Measurements from ENCODE around the gene PHF2.
A peak's percentile ranks its signal among the peaks of the same experiment; 100 is the strongest.

PHF2 gene

DNA sequence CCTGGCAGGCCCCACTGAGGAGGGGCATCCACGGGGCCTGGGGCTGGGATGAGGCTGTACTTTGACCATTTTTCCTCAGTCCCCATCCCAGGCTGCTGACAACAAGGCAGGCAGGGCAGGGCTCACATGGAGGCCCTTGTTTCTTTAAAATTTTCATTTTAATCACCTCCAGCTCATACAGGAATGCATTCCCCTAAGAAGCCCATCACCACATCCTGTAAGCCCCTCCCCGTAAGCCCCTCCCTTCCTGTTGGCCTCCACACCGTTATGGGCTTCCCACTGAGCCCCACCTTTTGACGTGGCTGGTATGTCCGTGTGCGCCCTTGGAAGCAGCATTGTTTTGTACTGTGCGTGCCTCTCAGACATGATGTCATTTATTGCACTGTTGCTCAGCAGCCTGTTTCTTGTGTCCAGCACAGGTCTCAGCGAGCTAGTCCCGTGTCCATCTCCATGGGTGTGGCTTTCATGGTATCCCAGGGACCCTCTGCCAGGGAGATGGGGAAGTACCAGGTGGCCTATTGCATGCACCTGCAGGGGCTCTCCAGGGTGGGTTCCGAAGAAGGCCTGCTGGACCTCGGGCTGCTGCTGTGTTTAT is 22.4 kb downstream of the PHF2 start:
- TF ChIP-seq, protein P1, sequence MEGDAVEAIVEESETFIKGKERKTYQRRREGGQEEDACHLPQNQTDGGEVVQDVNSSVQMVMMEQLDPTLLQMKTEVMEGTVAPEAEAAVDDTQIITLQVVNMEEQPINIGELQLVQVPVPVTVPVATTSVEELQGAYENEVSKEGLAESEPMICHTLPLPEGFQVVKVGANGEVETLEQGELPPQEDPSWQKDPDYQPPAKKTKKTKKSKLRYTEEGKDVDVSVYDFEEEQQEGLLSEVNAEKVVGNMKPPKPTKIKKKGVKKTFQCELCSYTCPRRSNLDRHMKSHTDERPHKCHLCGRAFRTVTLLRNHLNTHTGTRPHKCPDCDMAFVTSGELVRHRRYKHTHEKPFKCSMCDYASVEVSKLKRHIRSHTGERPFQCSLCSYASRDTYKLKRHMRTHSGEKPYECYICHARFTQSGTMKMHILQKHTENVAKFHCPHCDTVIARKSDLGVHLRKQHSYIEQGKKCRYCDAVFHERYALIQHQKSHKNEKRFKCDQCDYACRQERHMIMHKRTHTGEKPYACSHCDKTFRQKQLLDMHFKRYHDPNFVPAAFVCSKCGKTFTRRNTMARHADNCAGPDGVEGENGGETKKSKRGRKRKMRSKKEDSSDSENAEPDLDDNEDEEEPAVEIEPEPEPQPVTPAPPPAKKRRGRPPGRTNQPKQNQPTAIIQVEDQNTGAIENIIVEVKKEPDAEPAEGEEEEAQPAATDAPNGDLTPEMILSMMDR (IDR thresholded peaks at IDR 0.05; ENCODE audit: insufficient read depth, low read depth, low read length, missing control alignments), result no peak
- DNase-seq (ENCODE audit: low read depth), result no peak

DNA sequence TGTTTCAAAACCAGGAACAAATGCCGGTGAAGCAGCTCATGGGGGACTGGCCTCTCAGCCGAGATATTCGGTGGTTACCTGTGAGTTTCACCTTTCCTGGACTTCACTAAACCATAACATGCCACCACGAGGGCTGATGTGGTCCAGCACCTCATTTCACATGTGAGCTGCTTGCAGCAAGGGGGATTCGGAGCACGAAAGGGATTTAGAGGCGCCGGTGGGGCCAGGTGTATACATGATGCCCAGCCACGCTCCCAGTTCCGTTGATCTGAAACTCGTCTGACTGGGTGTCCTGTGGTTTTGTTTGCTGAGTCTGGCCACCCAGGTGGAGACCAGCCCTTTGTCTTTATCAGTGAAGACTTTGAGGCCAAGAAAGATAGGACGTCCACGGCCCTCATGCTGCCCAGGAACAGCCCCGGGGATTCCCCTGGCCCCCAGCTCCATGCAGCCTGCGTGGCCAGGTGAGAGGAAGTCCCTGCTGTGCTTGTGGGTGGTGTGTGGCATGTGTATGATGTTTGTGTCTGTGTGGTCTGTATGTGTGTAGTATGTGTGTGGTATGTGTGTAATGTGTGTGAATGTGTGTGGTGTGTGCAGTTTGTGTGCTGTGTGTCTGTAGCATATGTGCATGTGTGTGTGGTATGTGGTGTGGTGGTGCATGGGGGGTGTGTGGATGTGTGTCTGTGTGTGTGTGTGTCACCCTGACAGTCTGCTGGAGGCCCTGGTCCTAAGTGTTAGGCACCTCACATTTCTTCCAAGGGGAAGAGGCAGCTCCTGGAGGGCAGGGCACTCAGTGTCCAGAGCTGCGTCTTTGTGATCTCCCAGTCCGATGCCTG is 23.4 kb downstream of the PHF2 start:
- no peak overlapping the region for H3K4me3 ChIP-seq (ENCODE audit: low read depth, low read length)
- TF ChIP-seq, protein P1 (IDR thresholded peaks at IDR 0.05; ENCODE audit: insufficient read depth, low read depth, low read length, missing control alignments), result no peak
- no peak for DNase-seq (ENCODE audit: low read depth)

More for the DNA sequence above, 22.4 kb downstream of the PHF2 start:
- no peak overlapping the region for H3K4me3 ChIP-seq (ENCODE audit: low read depth, low read length)

DNA sequence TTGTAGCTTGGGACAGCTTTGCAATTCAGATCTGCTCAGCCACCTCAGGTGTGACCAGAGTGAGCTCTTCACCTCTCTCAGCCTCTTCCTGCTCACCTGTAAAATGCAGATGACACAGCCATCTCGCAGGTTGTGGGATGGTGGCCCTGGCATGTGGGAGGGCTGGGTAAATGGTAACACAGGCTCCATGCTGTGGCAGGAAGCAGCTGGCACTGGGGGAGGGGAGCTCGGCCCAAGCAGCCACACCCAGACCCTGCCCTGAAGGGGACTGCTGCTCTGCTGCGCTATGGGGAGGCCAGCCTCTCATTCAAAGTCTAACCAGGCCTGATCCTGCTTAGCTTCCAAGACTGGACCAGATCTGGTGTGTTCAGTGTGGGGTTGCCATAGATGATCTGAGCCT is 24.1 kb downstream of the PHF2 start:
- peak; percentile 16 for DNase-seq (ENCODE audit: low read depth)
- TF ChIP-seq, protein P1 (IDR thresholded peaks at IDR 0.05; ENCODE audit: insufficient read depth, low read depth, low read length, missing control alignments), result no peak
- H3K4me3 ChIP-seq (ENCODE audit: low read depth, low read length), result no peak overlapping the region

DNA sequence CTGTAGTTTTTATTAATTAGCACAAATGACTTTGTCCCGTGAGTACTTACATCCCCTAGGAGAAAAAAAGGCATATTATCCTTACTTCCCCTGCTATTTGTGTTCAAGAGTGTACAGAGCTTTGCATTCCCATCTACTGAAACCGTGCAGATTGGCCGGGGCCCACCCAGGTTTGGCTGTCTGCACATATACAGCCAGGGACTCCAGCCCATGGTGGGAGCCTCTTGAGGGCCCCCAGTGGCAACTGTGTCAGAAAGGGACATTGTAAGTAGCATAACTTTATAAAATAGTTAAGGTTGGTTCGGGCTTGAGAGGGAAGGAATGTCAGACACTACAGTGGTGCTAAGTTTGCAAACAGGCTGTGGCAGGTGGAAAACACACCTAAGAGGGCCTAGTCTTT is 24.7 kb downstream of the PHF2 start:
- no peak for DNase-seq (ENCODE audit: low read depth)
- H3K4me3 ChIP-seq (ENCODE audit: low read depth, low read length), result no peak overlapping the region

DNA sequence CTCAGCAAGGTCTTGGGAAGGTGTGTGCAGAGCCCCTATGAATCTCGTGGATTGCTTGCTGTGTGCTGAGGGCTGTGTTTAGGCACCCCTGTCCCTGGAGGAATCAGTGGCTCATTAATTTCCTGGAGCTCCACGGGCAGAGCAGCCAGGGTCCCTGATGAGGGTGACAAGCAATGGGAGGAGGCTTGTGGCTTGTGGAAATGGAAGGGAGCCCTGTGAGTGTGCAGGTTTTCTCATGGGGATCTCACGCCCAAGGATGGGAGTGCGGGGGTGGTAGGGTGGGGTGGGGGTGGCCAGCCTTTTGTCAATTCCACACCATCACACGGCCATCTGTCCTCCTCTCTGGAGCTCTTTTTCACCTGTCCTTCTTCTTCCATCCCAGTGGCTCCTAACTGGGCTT is 25.3 kb downstream of the PHF2 start:
- TF ChIP-seq, protein P1 (IDR thresholded peaks at IDR 0.05; ENCODE audit: insufficient read depth, low read depth, low read length, missing control alignments), result no peak
- no peak overlapping the region for H3K4me3 ChIP-seq (ENCODE audit: low read depth, low read length)
- no peak for DNase-seq (ENCODE audit: low read depth)

More for the DNA sequence above, 24.7 kb downstream of the PHF2 start:
- TF ChIP-seq, protein P1 (IDR thresholded peaks at IDR 0.05; ENCODE audit: insufficient read depth, low read depth, low read length, missing control alignments), result no peak

DNA sequence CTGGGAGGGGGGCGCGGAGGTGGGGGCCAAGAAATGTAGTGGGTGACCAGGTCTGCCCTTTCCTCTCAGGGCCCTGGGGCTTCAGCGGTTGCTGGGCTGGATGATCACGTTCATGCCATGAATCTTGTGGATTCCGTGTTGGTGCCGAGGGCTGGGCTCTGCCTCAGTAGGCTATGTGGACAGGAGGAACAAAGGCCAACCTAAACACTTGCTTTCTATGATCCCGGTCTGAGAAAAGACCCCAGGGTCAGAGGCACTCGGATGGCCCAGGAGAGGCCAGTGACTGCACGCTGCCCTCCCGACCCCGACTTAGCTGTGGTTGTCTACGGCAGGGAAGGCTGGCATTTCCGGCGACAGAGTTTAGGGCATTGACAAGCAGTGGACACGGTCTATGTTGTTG is 26.6 kb downstream of the PHF2 start:
- H3K4me3 ChIP-seq (ENCODE audit: low read depth, low read length), result no peak overlapping the region
- TF ChIP-seq, protein P1 (IDR thresholded peaks at IDR 0.05; ENCODE audit: insufficient read depth, low read depth, low read length, missing control alignments), result no peak
- DNase-seq (ENCODE audit: low read depth), result no peak
